ENCODE measurements around the gene OAS3.

The OAS3 gene

DNA sequence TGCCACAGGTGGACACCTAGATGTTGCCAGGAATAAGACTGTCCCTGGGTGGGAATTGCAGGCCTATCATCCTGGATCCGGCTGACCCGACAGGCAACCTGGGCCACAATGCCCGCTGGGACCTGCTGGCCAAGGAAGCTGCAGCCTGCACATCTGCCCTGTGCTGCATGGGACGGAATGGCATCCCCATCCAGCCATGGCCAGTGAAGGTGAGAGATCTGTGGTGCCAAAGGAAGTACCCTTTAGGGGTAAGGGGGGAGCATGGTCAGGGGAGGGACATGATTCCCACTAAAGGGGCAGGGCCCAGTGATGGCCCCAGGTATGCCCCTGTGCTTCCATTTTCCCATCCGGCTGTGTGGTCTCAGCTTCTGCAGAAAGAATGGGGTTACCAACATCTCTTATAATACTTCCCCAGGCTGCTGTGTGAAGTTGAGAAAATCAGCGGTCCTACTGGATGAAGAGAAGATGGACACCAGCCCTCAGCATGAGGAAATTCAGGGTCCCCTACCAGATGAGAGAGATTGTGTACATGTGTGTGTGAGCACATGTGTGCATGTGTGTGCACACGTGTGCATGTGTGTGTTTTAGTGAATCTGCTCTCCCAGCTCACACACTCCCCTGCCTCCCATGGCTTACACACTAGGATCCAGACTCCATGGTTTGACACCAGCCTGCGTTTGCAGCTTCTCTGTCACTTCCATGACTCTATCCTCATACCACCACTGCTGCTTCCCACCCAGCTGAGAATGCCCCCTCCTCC lies 31.5 kb downstream of the OAS3 start:
- TF ChIP-seq JUND (IDR thresholded peaks at IDR 0.05; ENCODE audit: low read depth), result no peak
- DNase-seq (ENCODE audit: low read depth in 1 of 2, low spot score in 1 of 2), result no peak
- in situ Hi-C loops (cut with HindIII; ENCODE audit: low pct_unique_long_range_greater_than_20kb, low sequenced_read_pairs), result no loop called here

DNA sequence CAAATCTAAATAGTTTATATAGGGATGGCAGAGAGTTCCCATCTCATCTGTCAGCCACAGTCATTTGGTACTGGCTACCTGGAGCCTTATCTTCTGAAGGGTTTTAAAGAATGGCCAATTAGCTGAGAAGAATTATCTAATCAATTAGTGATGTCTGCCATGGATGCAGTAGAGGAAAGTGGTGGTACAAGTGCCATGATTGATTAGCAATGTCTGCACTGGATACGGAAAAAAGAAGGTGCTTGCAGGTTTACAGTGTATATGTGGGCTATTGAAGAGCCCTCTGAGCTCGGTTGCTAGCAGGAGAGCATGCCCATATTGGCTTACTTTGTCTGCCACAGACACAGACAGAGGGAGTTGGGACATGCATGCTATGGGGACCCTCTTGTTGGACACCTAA lies 32.1 kb downstream of the OAS3 start:
- no peak for TF ChIP-seq JUND (IDR thresholded peaks at IDR 0.05; ENCODE audit: low read depth)
- in situ Hi-C loops (cut with HindIII; ENCODE audit: low pct_unique_long_range_greater_than_20kb, low sequenced_read_pairs), result no loop called here
- no peak for DNase-seq (ENCODE audit: low read depth in 1 of 2, low spot score in 1 of 2)

DNA sequence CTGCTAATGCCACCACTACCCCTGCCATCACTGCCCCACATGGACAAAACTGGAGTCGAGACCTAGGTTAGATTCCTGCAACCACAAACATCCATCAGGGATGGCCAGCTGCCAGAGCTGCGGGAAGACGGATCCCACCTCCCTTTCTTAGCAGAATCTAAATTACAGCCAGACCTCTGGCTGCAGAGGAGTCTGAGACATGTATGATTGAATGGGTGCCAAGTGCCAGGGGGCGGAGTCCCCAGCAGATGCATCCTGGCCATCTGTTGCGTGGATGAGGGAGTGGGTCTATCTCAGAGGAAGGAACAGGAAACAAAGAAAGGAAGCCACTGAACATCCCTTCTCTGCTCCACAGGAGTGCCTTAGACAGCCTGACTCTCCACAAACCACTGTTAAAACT lies 33.0 kb downstream of the OAS3 start:
- DNase-seq (ENCODE audit: low read depth in 1 of 2, low spot score in 1 of 2), result no peak
- in situ Hi-C loops (cut with HindIII; ENCODE audit: low pct_unique_long_range_greater_than_20kb, low sequenced_read_pairs), result no loop called here
- TF ChIP-seq JUND (IDR thresholded peaks at IDR 0.05; ENCODE audit: low read depth), result no peak

DNA sequence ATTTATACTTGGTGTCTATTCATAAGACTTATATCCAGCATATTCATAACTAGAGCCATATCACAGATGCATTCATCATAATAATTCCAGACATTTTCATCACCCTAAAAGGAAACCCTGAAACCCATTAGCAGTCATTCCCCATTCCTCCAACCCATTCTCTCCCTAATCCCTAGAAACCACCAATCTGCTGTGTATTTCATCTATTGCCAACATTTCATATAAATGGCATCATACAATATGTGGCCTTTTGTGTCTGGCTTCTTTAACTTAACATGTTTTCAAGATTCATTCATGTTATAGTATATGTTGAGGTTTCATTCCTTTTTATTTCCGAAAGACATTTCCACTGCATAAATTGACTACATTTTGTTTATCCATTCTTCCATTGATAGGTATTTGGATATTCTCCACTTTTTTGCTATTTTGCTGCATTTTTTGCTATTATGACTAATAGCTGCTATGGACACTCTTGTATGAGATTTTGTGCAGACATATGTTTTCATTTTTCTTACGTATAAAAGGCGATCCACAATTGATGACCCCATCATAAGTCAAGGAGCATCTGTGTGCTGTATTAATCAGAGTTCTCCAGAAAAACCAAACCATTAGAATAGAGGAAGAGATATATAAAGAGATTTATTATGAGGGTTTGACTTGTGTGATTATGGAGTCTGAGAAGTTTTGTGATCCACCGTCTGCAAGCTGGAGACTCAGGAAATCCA lies 34.9 kb downstream of the OAS3 start:
- in situ Hi-C loops (cut with HindIII; ENCODE audit: low pct_unique_long_range_greater_than_20kb, low sequenced_read_pairs), result no loop called here
- DNase-seq (ENCODE audit: low read depth in 1 of 2, low spot score in 1 of 2), result no peak
- TF ChIP-seq JUND (IDR thresholded peaks at IDR 0.05; ENCODE audit: low read depth), result no peak

DNA sequence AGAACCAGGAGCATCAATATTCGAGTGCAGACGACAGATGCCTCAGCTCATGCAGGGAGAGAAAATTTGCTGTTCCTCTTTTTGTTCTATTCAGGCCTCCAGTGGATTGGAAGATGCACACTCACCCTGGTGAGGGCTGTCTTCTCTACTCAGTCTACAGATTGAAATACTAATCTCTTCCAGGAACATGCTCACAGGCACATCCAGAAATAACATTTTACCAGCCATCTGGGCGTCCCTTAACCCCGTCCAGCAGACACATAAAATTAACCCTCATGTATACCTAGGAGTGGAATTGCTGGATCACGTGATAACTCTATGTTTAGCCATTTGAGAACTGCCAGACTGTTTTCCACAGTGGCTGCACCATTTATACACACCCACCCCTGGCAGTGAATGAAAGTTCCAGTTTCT lies 35.6 kb downstream of the OAS3 start:
- no peak for DNase-seq (ENCODE audit: low read depth in 1 of 2, low spot score in 1 of 2)
- no peak for TF ChIP-seq JUND (IDR thresholded peaks at IDR 0.05; ENCODE audit: low read depth)
- in situ Hi-C loops (cut with HindIII; ENCODE audit: low pct_unique_long_range_greater_than_20kb, low sequenced_read_pairs), result no loop called here

DNA sequence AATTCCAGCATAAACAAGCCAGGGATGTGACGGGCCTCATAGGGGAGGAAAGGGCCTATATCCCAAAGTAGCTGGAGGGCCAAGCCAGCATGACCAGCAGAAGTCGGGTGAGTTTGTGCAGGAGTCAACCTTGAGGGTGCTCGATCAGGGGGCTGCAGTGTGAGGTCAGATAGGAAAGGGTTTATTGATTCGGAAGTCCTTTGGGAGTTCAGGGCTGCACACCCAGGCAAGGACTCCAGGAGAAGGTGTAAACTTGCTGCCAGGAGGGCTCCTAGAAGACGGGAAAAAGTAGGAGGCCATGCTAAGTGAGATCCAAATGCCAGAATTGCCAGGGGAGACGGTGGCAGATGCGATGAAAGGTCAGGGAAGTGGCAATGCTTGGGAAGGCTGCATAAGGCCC lies 36.6 kb downstream of the OAS3 start:
- in situ Hi-C loops (cut with HindIII; ENCODE audit: low pct_unique_long_range_greater_than_20kb, low sequenced_read_pairs), result no loop called here
- DNase-seq (ENCODE audit: low read depth in 1 of 2, low spot score in 1 of 2), result no peak
- no peak for TF ChIP-seq JUND (IDR thresholded peaks at IDR 0.05; ENCODE audit: low read depth)

DNA sequence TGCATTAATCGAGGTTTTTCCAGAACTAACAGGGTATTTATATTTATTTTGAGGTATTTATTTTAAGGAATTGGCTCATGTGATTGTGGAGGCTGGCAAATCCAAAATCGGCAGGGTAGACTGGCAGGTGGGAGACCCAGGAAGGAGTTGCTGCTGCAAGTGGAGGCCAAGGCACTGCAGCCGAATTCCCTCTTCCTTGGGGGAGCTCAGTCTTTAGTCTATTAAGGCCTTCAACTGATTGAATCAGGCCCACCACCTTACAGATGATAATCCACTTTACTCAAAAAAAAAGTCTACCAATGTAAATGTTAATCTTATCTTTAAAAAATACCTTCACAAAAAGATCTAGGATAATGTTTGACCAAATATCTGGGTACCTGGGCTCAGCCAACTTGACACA lies 38.9 kb downstream of the OAS3 start:
- no peak for DNase-seq (ENCODE audit: low read depth in 1 of 2, low spot score in 1 of 2)
- in situ Hi-C loops (cut with HindIII; ENCODE audit: low pct_unique_long_range_greater_than_20kb, low sequenced_read_pairs), result no loop called here
- TF ChIP-seq JUND (IDR thresholded peaks at IDR 0.05; ENCODE audit: low read depth), result no peak

DNA sequence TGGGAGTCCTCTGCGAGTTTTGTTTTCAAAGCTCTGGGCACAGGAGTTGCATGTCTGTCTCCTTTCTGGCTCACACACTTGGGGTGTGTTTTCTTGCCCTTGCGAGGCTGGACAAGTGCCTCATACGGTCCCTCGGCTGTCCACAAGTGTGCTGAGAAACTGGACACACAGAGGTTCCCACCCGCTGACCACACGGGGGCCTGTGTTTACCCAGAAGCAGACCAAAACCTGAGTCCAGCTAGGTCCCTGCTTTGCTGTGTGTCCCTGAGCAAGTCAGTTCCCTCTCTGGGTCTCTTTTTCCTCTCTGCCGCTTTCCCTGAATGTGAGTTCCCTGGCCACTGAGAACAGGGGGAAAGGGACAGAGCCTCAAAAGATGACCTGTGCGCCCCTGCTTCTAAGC lies 39.4 kb downstream of the OAS3 start:
- no peak for TF ChIP-seq JUND (IDR thresholded peaks at IDR 0.05; ENCODE audit: low read depth)
- no peak for DNase-seq (ENCODE audit: low read depth in 1 of 2, low spot score in 1 of 2)
- in situ Hi-C loops (cut with HindIII; ENCODE audit: low pct_unique_long_range_greater_than_20kb, low sequenced_read_pairs), result no loop called here

DNA sequence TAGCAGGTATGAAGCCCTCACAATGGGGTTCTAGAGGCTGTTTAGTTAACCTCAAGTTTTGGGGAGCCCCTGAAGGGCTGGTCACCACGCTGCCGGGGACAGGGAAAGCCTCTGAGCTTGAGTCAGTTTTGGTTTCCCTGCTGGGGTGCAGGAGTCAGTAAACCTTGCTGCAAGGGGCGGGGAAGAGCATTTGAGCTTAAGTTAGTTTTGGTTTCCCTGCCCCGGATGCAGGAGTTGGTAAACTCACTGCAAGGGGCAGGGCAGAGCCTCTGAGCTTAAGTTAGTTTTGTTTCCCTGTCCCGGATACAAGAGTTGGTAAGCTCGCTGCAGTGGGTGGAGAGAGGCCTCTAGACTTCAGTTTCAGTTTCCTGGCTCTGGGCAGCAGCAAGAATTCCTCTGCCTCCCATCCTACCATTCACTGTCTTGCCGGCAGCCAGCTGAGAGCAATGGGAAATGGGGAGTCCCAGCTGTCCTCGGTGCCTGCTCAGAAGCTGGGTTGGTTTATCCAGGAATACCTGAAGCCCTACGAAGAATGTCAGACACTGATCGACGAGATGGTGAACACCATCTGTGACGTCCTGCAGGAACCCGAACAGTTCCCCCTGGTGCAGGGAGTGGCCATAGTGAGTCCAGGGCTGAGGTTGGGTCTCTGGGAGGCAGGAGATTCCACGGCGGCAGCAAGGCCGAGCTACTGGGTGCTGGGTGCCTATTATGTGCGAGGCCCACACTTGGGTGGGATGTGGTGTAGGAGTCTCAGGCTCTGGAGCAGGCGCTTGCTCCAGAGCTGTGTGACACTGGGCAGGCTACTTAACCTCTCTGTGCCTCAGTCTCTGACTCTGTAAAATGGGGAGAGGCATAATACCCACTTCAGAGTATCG lies 40.1 kb downstream of the OAS3 start, which contains the start of gene OAS2:
Gene OAS2, plus strand, starts transcription at position 357 of the 878 bp plus-strand sequence. Its CDS starts 90 bp downstream, at position 447.
- DNase-seq (ENCODE audit: low read depth in 1 of 2, low spot score in 1 of 2), result peak; percentile 63 to 88
- no peak for TF ChIP-seq JUND (IDR thresholded peaks at IDR 0.05; ENCODE audit: low read depth)
- in situ Hi-C loops (cut with HindIII; ENCODE audit: low pct_unique_long_range_greater_than_20kb, low sequenced_read_pairs), result no loop called here

DNA sequence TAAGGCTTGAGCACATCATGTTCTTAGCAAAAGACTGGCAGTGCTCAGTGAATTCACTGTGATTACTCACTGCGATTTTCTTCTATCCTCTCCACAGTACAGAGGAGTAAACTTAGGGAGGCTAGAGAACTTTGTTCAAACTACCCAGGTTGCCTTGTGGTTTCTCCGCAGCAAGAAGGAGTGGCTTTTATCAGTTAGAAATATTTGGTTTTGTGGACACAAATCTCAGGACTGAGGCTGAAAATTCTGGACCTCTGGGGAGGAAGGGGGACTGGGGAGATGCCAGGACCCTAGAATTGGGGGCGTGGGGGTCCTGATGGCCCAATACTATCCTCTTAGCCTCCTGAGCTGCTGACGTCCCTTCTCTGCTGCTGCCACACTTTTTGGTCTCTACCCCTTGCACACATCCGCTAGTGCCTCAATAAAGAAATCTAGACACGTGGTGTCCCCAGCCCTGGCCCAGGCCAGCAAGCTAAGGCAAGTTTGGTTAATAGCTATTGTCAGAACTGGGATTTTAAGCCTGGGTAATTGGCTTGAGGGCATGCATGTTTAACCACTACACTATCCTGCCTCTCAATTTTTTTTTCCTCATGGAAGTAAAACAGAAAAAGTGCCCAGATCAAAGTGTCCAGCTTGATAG lies 40.9 kb downstream of the OAS3 start:
- in situ Hi-C loops (cut with HindIII; ENCODE audit: low pct_unique_long_range_greater_than_20kb, low sequenced_read_pairs), result no loop called here
- DNase-seq (ENCODE audit: low read depth in 1 of 2, low spot score in 1 of 2), result no peak

DNA sequence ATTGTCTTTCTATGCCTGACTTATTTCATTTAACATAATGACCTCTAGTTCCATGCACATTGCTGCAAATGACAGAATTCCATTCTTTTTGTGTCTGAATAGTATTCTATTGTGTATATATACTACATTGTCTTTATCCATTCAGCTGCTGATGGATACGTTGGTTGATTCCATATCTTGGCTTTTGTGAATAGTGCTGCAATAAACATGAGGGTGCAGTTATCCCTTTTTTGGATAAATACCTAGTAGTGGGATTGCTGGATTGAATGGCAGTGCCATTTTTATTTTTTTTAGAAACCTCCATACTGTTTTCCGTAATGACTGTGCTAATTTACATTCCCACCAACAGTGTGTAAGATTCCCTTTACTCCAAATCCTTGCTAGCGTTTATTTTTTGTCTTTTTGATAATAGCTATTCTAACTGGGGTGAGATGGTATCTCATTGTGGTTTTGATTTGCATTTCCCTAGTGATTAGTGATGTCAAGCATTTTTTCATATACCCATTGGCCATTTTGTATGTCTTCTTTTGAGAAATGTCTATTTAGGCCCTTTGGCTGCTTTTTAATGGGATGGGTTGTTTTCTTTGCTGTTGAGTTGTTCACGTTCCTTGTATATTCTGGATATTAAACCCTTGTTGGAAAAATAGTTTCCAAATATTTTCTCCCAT lies 42.4 kb downstream of the OAS3 start:
- no peak for TF ChIP-seq JUND (IDR thresholded peaks at IDR 0.05; ENCODE audit: low read depth)
- in situ Hi-C loops (cut with HindIII; ENCODE audit: low pct_unique_long_range_greater_than_20kb, low sequenced_read_pairs), result no loop called here
- DNase-seq (ENCODE audit: low read depth in 1 of 2, low spot score in 1 of 2), result no peak

More for the DNA sequence above, 40.9 kb downstream of the OAS3 start:
- TF ChIP-seq JUND (IDR thresholded peaks at IDR 0.05; ENCODE audit: low read depth), result no peak

Measured in T47D (cell line).